Cardiac muscle cell (in vitro differentiated cells and primary cell): ENCODE data around the gene LHFPL6. TPM values are rescaled to one million over a fixed set of nuclear protein-coding genes. Genes with fewer than 3 reads are reported as not detected.

Source experiments
- DNase-seq, 2 donors: peaks; one replicate each; pipeline versions ENCODE4 v3.0.0 to v3.0.0-alpha.2; 2010 to 2017; ENCODE audit warnings: low read depth in 1 of 2, low spot score in 1 of 2
- H3K27ac ChIP-seq: fragments of 200-600 bp; sonication (generic); 2 replicates; pipeline ENCODE4 v1.5.1; 2016
- H3K27me3 ChIP-seq: fragments of 200-600 bp; sonication (generic); 2 replicates; pipeline ENCODE4 v1.6.0; 2016; ENCODE audit warnings: control low read depth
- H3K36me3 ChIP-seq: fragments of 200-600 bp; sonication (generic); 2 replicates; pipeline ENCODE4 v1.5.1; 2016; ENCODE audit warnings: control low read depth
- H3K4me1 ChIP-seq: fragments of 200-600 bp; sonication (generic); 2 replicates; pipeline ENCODE4 v1.8.1; 2017; ENCODE audit warnings: low read depth, mild to moderate bottlenecking, mixed run types
- H3K4me3 ChIP-seq: fragments of 200-600 bp; sonication (generic); 2 replicates; pipeline ENCODE4 v1.5.1; 2016; ENCODE audit warnings: mild to moderate bottlenecking
- H3K9me3 ChIP-seq: fragments of 200-600 bp; sonication (generic); 2 replicates; pipeline ENCODE4 v1.5.1; 2017; ENCODE audit warnings: low read depth, mild to moderate bottlenecking, control low read depth
- CTCF ChIP-seq: IDR thresholded peaks from 2 replicates; pipeline ENCODE4 v1.5.1; 2012; ENCODE audit warnings: low read depth, mild to moderate bottlenecking, low read length
- polyA plus RNA-seq: library from polyadenylated mRNA; unstranded; fragments of >200 nt; fragmentation: Nextera tagmentation; extraction: Ambion mirVana; gene quantifications from 2 replicates; pipeline ENCODE4 v1.2.1, GENCODE V29; 2016
- total RNA-seq: library from RNA; depleted of rRNA; stranded (reverse); fragments of >200 nt; gene quantifications from 2 replicates; pipeline ENCODE4 v1.2.3, GENCODE V29; 2016

LHFPL6 gene
- total and polyA plus RNA-seq, 2 experiments from 2014 or later: 10.0 to 19.2 TPM

GRCh38 chr13:39522329-39522728 lies 80.7 kb downstream of the LHFPL6 start:
- Histone ChIP-seq H3K9me3 (no peaks in the 10 kb centered on the region), H3K27ac (no peak overlapping the region), H3K36me3 (no peaks in the 10 kb centered on the region), H3K4me3 (no peak overlapping the region), H3K27me3 (no peaks in the 10 kb centered on the region), H3K4me1 (no peaks in the 10 kb centered on the region)
- TF ChIP-seq CTCF: no peak
- DNase-seq: no peak

GRCh38 chr13:39521701-39522100 lies 81.3 kb downstream of the LHFPL6 start:
- no peak for DNase-seq
- H3K27ac ChIP-seq: no peak overlapping the region
- H3K4me1 ChIP-seq: no peaks in the 10 kb centered on the region
- no peaks in the 10 kb centered on the region for H3K36me3 ChIP-seq
- no peak for TF ChIP-seq CTCF
- no peaks in the 10 kb centered on the region for H3K9me3 ChIP-seq
- H3K27me3 ChIP-seq: no peaks in the 10 kb centered on the region
- H3K4me3 ChIP-seq: no peak overlapping the region

- no peaks in the 10 kb centered on the region for H3K36me3 ChIP-seq
- H3K4me1 ChIP-seq: peaks cover 8% of the 10 kb centered on the region
- no peak for TF ChIP-seq CTCF
- no peak overlapping the region for H3K4me3 ChIP-seq
- no peak for DNase-seq
- H3K9me3 ChIP-seq: no peaks in the 10 kb centered on the region
- H3K27ac ChIP-seq: no peak overlapping the region
- H3K27me3 ChIP-seq: no peaks in the 10 kb centered on the region
These were observed 86.9 kb downstream of the LHFPL6 start for GRCh38 chr13:39516096-39516495.

GRCh38 chr13:39515224-39515714 lies 87.7 kb downstream of the LHFPL6 start:
- DNase-seq: no peak
- peaks cover 8% of the 10 kb centered on the region for H3K4me1 ChIP-seq
- H3K4me3 ChIP-seq: no peak overlapping the region
- no peak overlapping the region for H3K27ac ChIP-seq
- H3K36me3 ChIP-seq: no peaks in the 10 kb centered on the region
- H3K27me3 ChIP-seq: no peaks in the 10 kb centered on the region
- TF ChIP-seq CTCF: no peak
- H3K9me3 ChIP-seq: no peaks in the 10 kb centered on the region

- TF ChIP-seq CTCF: no peak
- H3K27ac ChIP-seq: no peak overlapping the region
- H3K36me3 ChIP-seq: no peaks in the 10 kb centered on the region
- no peaks in the 10 kb centered on the region for H3K27me3 ChIP-seq
- no peaks in the 10 kb centered on the region for H3K9me3 ChIP-seq
- no peak overlapping the region for H3K4me3 ChIP-seq
- H3K4me1 ChIP-seq: peaks cover 8% of the 10 kb centered on the region
- DNase-seq: no peak
These were observed 90.3 kb downstream of the LHFPL6 start for GRCh38 chr13:39512687-39513086.

GRCh38 chr13:39510316-39510695 lies 92.7 kb downstream of the LHFPL6 start:
- Histone ChIP-seq H3K4me3 (no peak overlapping the region), H3K9me3 (no peaks in the 10 kb centered on the region), H3K36me3 (no peaks in the 10 kb centered on the region), H3K27ac (no peak overlapping the region), H3K4me1 (peaks cover 3% of the 10 kb centered on the region), H3K27me3 (no peaks in the 10 kb centered on the region)
- no peak for DNase-seq
- no peak for TF ChIP-seq CTCF
